MM.1S (cell line): ENCODE results near the gene FRYL.

ENCODE experiments used
- DNase-seq: peaks from one replicate; pipeline ENCODE4 v3.0.0-alpha.2; 2015
- H2AFZ ChIP-seq: fragments of 300-600 bp; sonication (generic); 2 replicates; pipeline ENCODE4 v1.6.0; 2016; ENCODE audit warnings: antibody characterized with exemption, low read length
- H3F3A ChIP-seq: fragments of 300-600 bp; sonication (generic); 2 replicates; pipeline ENCODE4 v1.6.1; 2016; ENCODE audit warnings: mild to moderate bottlenecking, antibody characterized with exemption, low read length, moderate library complexity, mixed read lengths; ENCODE audit not compliant: insufficient read depth
- H3K27ac ChIP-seq: fragments of 300-600 bp; sonication (generic); 2 replicates; pipeline ENCODE4 v1.5.1; 2016; ENCODE audit warnings: mild to moderate bottlenecking, low read length
- H3K27me3 ChIP-seq: fragments of 300-600 bp; sonication (generic); replicated peaks from 2 replicates; pipeline ENCODE4 v1.6.0; 2016; ENCODE audit warnings: low read length; ENCODE audit not compliant: insufficient read depth
- H3K36me3 ChIP-seq: fragments of 300-600 bp; sonication (generic); replicated peaks from 2 replicates; pipeline ENCODE4 v1.6.1; 2016; ENCODE audit warnings: mild to moderate bottlenecking, low read length, mixed read lengths; ENCODE audit not compliant: insufficient read depth
- H3K4me1 ChIP-seq: fragments of 300-600 bp; sonication (generic); 2 replicates; pipeline ENCODE4 v1.6.1; 2016; ENCODE audit warnings: low read length, mixed read lengths
- H3K4me2 ChIP-seq: fragments of 300-600 bp; sonication (generic); 2 replicates; pipeline ENCODE4 v1.6.0; 2016; ENCODE audit warnings: low read depth, low read length
- H3K4me3 ChIP-seq: fragments of 300-600 bp; sonication (generic); 2 replicates; pipeline ENCODE4 v1.5.1; 2016; ENCODE audit warnings: low read length, mixed read lengths
- H3K79me2 ChIP-seq: fragments of 300-600 bp; sonication (generic); 2 replicates; pipeline ENCODE4 v1.6.1; 2016; ENCODE audit warnings: mixed run types, low read length, mixed read lengths
- H3K9ac ChIP-seq: fragments of 300-600 bp; sonication (generic); 2 replicates; pipeline ENCODE4 v1.6.1; 2016; ENCODE audit warnings: low read length, mixed read lengths
- H3K9me2 ChIP-seq: fragments of 300-600 bp; sonication (generic); replicated peaks from 2 replicates; pipeline ENCODE4 v1.6.1; 2016; ENCODE audit warnings: mild to moderate bottlenecking, low read length, mixed read lengths; ENCODE audit not compliant: insufficient read depth
- H3K9me3 ChIP-seq: fragments of 300-600 bp; sonication (generic); replicated peaks from 2 replicates; pipeline ENCODE4 v1.6.1; 2016; ENCODE audit warnings: mild to moderate bottlenecking, low read length, mixed read lengths; ENCODE audit not compliant: insufficient read depth
- H4K20me1 ChIP-seq: fragments of 300-600 bp; sonication (generic); 2 replicates; pipeline ENCODE4 v1.6.1; 2016; ENCODE audit warnings: mild to moderate bottlenecking, low read length, moderate library complexity, mixed read lengths; ENCODE audit not compliant: insufficient read depth
- CTCF ChIP-seq: fragments of 300-600 bp; sonication (generic); IDR thresholded peaks from 2 replicates; pipeline ENCODE4 v1.5.1; 2016; ENCODE audit warnings: antibody characterized with exemption, low read length, mixed read lengths
- EZH2 ChIP-seq: fragments of 300-600 bp; sonication (generic); optimal IDR thresholded peaks from 2 replicates; pipeline ENCODE3; 2017; ENCODE audit warnings: low read depth, mild to moderate bottlenecking, antibody characterized with exemption, low read length, mixed read lengths
- EZH2phosphoT487 ChIP-seq: fragments of 300-600 bp; sonication (generic); IDR thresholded peaks from 2 replicates; pipeline ENCODE4 v1.6.1; 2018; ENCODE audit warnings: antibody characterized with exemption, low read length

The FRYL gene

GRCh38 chr4:48688953-48689352, 91.1 kb downstream of the FRYL start:
- Histone ChIP-seq H3K36me3 (no peaks in the 10 kb centered on the region), H3K79me2 (peaks cover 62% of the 10 kb centered on the region), H3F3A (no peaks in the 10 kb centered on the region; the same call in 1 of the 2 replicates), H3K4me2 (no peak overlapping the region), H3K9me3 (no peaks in the 10 kb centered on the region), H4K20me1 (no peaks in the 10 kb centered on the region), H3K4me1 (peaks cover 8% of the 10 kb centered on the region), H3K9ac (no peak overlapping the region), H3K9me2 (no peaks in the 10 kb centered on the region), H3K27ac (no peak overlapping the region), H3K4me3 (no peak overlapping the region), H2AFZ (no peak overlapping the region), H3K27me3 (no peaks in the 10 kb centered on the region)
- TF ChIP-seq EZH2phosphoT487 (no peak), EZH2 (no peak), CTCF (no peak)
- DNase-seq: no peak

GRCh38 chr4:48687313-48688051, 92.6 kb downstream of the FRYL start:
- H3K9me2 ChIP-seq: no peaks in the 10 kb centered on the region
- H3K27me3 ChIP-seq: no peaks in the 10 kb centered on the region
- H2AFZ ChIP-seq: no peak overlapping the region
- peaks cover 9% of the 10 kb centered on the region for H3K4me1 ChIP-seq
- H3K9ac ChIP-seq: no peak overlapping the region
- no peak for TF ChIP-seq EZH2
- no peak for TF ChIP-seq CTCF
- no peak for TF ChIP-seq EZH2phosphoT487
- no peak overlapping the region for H3K4me2 ChIP-seq
- DNase-seq: no peak
- H3K9me3 ChIP-seq: no peaks in the 10 kb centered on the region
- peaks cover 55% of the 10 kb centered on the region for H3K79me2 ChIP-seq
- no peaks in the 10 kb centered on the region; the same call in 1 of the 2 replicates for H3F3A ChIP-seq
- no peak overlapping the region for H3K4me3 ChIP-seq
- no peaks in the 10 kb centered on the region for H3K36me3 ChIP-seq
- H4K20me1 ChIP-seq: no peaks in the 10 kb centered on the region
- no peak overlapping the region for H3K27ac ChIP-seq

GRCh38 chr4:48686369-48686768, 93.7 kb downstream of the FRYL start:
- peaks cover 49% of the 10 kb centered on the region for H3K79me2 ChIP-seq
- H3K4me3 ChIP-seq: no peak overlapping the region
- H3K9me3 ChIP-seq: no peaks in the 10 kb centered on the region
- peaks cover 3% of the 10 kb centered on the region; the same call in 1 of the 2 replicates for H4K20me1 ChIP-seq
- no peaks in the 10 kb centered on the region for H3K27me3 ChIP-seq
- DNase-seq: no peak
- TF ChIP-seq EZH2phosphoT487 (no peak), EZH2 (no peak), CTCF (no peak)
- H3K9me2 ChIP-seq: no peaks in the 10 kb centered on the region
- no peak overlapping the region for H2AFZ ChIP-seq
- H3K27ac ChIP-seq: no peak overlapping the region
- no peaks in the 10 kb centered on the region for H3K36me3 ChIP-seq
- H3K9ac ChIP-seq: no peak overlapping the region
- H3F3A ChIP-seq: no peaks in the 10 kb centered on the region; the same call in 1 of the 2 replicates
- peaks cover 9% of the 10 kb centered on the region for H3K4me1 ChIP-seq
- no peak overlapping the region for H3K4me2 ChIP-seq
